Brain pericyte (primary cell): ENCODE measurements around the gene FRY.
"Not testable (repeated sequence)": the region's sequence is repeated elsewhere in the genome, so short reads cannot be mapped to it uniquely, and the experiment has no call there.

Source experiments
- DNase-seq: peaks from one replicate; pipeline ENCODE4 v3.0.0-alpha.2; 2012; ENCODE audit warnings: low read depth, low spot score

Gene FRY

DNA sequence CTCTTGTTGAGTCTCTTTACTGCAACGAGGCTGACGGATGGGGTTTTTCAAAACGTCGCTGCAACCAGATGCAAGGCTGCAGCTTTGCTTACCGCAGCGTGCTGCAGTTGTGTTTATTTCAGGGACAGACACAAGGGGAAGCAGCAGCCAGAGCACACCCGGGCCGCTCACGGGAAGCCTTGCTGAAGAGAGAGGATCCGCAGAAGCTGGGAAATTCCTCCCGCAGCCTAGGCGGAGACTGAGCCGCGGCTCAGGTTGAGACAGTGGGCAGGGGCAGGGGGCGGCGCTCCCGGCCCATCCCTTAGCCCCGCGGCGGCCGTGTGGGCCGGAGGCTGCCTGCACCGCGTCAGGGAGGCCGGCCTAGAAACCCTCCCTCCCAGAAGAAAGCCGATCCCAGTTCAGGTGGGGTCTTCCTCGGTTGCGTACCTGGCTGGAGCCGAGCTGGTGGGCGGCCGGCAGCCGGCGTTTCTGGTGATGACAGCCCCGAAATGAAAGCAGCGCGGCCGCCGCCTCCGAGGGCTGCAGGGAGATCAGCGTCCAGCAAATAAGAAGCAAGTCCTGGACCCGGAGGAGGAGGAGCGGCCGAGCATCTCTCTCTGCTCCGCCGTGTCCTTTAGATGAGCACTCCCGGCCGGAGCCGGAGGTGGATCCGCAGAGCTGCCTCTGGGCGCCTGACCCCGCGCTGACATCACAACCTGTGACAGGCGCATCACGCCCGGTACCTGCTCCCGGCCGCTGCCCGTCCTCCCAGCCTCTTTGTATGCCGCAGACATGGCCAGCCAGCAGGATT, at the start of gene FRY:
Gene FRY (plus strand): TSS at position 750 of the 790 bp plus-strand sequence. CDS start 22 bp downstream, at position 772.
- DNase-seq = peak; percentile 13

GRCh38 chr13:31982124-31982523, 49.5 kb upstream of the FRY start:
- DNase-seq = no peak

DNA sequence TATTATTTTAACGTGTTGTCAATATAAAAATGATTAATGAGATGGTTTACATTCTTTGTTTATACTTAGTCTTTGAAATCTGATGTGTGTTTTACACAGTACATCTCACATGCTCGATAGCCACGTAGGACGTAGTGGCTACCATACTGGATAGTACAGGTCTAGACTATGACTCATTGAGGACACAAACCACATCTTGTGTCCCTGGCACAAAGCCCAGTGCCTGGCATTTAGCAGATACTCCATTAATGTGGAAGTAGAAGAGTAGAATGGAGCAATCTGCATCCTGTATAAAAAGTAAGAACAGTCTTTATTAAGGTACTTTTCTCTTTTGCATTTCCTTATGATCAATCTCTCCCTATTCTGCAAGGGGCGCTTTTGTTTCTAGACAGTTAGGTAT, 49.0 kb upstream of the FRY start:
- DNase-seq = peak; percentile 70

DNA sequence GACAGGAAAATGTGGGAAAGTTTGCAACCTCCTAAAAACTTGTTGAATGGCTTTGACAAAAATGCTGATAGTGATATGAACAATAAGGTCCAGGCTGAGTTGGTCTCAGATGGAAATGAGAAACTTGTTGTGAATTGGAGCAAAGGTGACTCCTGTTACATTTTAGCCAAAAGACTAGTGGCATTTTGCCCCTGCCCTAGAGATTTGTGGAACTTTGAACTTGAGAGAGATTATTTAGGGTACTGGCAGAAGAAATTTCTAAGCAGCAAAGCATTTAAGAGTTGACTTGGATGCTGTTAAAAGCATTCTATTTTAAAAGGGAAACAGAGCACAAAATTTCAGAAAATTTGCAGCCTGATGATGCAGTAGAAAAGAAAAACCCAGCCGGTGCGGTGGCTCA, 47.9 kb upstream of the FRY start:
- not testable (repeated sequence) for DNase-seq

- DNase-seq = not testable (repeated sequence)
Measured at GRCh38 chr13:31984388-31984787, 47.2 kb upstream of the FRY start.

- DNase-seq = no peak
Measured at GRCh38 chr13:31986676-31987470, 44.7 kb upstream of the FRY start.

GRCh38 chr13:31987535-31988170, 43.9 kb upstream of the FRY start:
- DNase-seq = no peak

GRCh38 chr13:31994367-31994766, 37.2 kb upstream of the FRY start:
- not testable (repeated sequence) for DNase-seq

GRCh38 chr13:31996601-31997000, 35.0 kb upstream of the FRY start:
- DNase-seq = no peak

DNA sequence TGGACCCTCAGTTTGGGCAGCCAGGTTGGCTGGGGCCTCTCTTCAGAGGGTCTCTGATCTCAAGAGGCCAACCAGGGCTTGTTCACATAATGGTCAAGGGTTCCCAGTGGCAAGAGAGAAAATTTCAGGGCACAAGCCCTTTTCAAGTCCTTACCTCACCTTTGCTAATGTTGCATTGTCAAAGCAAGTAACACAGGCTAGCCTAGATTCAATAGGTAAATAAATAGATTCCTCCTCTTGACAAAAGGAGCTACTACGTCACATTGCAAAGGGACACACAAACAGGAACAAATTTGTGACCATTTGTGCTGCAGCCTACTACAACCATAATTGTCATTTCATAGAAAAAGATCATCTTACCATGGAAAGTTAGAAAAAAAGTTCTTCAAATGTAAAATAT, 33.9 kb upstream of the FRY start:
- DNase-seq = no peak

DNA sequence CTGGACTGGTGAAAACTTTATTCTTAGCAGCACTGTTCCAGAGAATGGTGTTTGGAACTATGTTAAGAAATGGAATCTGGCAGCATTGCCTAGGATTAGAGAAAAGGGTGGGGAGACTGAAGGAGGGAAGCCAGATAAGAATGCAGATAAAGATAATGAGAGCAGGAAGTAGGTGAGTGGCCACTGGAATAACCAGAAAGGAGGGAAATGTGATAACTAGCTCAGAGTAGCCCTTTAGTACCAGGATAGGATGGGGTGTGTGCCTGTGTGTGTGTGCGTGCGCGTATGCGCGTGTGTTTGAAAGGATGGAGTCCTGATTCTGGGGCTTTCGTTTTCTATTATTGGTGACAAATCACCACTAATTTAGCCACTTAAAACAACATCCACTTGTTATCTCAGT, 33.4 kb upstream of the FRY start:
- DNase-seq = no peak

- not testable (repeated sequence) for DNase-seq
Measured at GRCh38 chr13:32000754-32001153, 30.8 kb upstream of the FRY start.

DNA sequence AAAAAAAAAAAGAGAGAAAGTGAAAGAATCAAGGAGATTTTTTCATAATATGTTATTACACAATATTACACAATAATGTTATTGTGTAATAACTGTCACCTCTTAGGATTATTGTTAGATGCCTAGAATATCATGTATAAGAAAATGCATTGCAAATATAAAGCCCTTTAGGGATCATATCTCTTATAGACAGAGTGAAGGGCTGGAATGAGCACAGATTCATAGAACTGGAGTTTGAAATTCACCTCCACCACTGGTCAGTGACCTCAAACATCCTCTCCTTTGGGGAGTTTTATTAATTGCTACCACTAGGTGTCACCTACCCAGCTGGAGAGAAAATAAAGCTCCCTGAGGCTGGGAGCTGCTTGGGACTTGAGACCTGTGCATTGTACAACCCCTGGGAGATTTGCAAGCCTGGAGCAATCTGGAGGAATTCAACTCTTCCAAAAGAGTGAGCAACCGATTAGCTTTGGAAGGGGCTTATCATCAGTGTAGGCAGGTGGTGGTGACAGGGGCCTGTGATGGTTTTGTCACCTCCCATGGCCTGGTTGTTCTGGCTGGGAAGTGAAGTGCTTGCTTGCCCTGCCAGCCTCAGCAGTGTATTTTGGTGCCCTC, 30.3 kb upstream of the FRY start:
- no peak for DNase-seq

DNA sequence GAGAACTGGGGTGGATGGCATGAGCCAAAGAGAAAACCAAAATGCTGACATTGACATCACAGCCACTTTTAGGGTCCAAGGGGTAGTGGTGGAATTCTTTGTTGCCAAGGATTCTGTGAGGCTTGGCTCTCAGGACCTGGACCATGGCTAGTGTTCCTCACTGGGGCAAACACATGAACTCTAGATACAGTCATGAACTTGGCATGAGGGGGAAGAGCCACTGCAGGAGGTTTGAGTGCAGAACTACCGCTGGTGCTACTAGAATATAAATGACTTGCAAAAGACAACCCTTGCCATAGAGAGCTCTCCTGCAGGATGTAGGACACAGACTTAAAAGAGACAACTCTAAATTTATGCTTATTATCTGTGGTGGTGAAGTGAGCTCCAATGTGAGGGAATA, 29.8 kb upstream of the FRY start:
- DNase-seq = no peak

DNA sequence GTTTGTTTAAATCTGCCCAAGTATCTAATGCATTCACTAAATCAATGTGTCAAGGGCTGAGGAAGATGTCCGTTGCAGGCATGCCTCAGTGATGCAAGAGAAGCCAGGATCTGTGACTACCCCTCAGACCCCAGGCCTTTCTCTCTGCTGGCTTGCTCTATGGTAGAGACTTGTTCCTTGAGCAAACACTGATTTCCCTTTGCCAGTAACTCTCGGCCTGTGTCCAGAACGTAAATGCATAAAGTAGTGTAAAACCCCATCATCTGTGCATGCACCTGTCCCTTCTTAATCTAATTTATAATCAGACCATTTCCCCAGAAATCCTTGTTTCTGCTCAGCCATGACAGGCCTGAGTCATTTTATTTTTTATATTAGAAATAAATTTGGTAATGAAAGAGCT, 28.7 kb upstream of the FRY start:
- DNase-seq = no peak

GRCh38 chr13:32007494-32007893, 24.1 kb upstream of the FRY start:
- DNase-seq = no peak

- no peak for DNase-seq
Measured at GRCh38 chr13:32008518-32009175, 22.9 kb upstream of the FRY start.

GRCh38 chr13:32009362-32009761, 22.2 kb upstream of the FRY start:
- no peak for DNase-seq

DNA sequence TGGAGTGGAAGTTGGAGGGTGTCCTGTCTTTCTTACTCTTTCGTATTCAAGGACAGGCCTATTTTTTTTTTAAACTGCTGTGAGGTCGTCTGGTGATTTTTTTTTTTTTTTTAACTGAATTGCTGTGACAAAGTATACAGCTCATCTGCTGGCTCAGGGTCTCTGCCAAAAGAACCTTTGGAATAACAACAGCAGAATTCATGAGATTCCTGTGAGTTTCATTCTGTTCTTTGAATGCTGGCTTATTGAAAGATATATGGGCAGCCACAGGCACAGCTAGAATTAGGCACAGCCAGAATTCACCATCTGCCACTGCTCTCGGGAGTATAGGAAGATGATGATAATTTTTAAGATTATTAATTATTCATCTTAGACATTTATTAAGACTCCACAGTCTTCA, 21.4 kb upstream of the FRY start:
- no peak for DNase-seq

GRCh38 chr13:32011971-32012370, 19.6 kb upstream of the FRY start:
- no peak for DNase-seq

GRCh38 chr13:32013181-32013580, 18.4 kb upstream of the FRY start:
- no peak for DNase-seq

GRCh38 chr13:32016119-32016518, 15.5 kb upstream of the FRY start:
- no peak for DNase-seq
